ENCODE measurements around the gene PEAK1.
"Not testable (repeated sequence)": the region's sequence is repeated elsewhere in the genome, so short reads cannot be mapped to it uniquely, and the experiment has no call there.

The PEAK1 gene

GRCh38 chr15:77326366-77326765 is 93.5 kb downstream of the PEAK1 start:
- H3K4me3 ChIP-seq (ENCODE audit: low read depth, low read length), result no peak overlapping the region

DNA sequence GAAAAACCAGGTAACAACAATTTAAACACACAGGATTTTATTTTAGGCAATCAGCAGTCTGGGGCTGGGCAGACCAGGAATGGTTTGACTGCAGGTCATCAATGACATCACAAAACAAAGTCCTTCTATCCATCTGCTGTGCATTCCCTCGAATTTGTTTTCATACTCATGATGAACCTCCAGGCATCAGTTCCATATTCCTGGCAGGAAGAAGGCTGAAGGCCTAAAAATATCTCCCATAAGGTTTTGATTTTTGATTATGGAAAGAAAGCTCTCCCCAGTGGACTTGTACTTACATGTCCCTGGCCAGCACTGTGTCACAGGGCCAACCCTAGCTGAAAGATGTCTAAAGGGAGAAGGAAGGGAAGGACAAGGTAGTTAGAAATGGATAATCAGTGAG is 107.4 kb downstream of the PEAK1 start:
- H3K4me3 ChIP-seq (ENCODE audit: low read depth, low read length), result no peak overlapping the region

GRCh38 chr15:77311618-77312398 is 108.1 kb downstream of the PEAK1 start:
- H3K4me3 ChIP-seq (ENCODE audit: low read depth, low read length), result no peak overlapping the region

DNA sequence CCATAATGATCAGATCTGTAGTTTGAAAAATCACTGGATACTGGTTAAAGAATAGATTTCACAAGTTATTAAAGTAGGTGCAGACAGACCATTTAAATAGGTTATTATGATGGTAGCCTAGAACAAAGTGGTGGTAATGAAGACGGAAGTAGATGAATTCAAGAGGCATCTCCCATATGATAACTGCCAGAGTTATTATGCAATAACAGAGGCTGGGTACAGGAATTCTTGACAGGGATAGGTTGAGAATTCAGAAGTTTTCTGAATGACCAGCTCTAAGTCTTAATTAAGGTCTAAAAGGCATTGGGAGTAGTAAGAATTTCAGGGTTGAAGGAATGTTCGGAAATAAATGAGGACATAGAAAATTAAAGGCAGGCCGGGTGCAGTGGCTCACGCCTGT is 108.9 kb downstream of the PEAK1 start:
- no peak overlapping the region for H3K4me3 ChIP-seq (ENCODE audit: low read depth, low read length)

DNA sequence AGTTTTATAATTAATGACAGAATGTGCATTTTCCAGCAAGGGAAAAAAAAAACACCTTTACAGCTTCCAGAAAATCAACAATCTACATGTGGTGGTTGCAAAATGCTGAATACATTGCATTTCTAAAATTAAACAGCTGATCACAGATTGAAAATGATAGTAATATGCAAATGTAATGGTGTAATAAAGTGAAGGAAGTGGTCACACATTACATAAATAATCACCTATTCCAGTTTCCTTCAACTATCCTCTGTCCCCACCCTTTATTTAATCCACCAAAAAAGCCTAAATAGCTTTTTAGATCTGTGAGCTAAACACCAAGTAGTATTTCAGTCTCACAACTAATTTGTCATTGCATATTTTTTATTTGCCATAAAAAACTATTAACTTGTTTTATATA is 110.5 kb downstream of the PEAK1 start:
- H3K4me3 ChIP-seq (ENCODE audit: low read depth, low read length), result no peak overlapping the region

DNA sequence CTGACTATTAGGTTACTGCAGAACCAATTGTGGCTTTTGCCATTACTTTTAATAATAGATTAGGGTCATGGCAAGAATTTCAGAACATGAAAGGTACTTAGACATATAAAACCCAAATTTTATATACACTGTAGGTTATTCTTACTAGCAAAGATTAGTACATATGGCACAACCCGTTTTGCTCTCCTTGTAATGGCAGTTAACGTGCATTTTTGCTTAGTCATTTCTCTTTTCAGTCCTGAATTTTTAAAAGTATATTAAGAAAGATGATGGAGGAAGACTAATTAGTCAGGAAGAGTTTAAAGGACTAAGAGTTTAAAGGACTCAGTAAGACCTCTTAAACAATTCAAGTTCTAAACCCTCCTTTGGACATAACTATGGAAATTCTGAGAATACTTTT is 114.0 kb downstream of the PEAK1 start:
- no peak overlapping the region for H3K4me3 ChIP-seq (ENCODE audit: low read depth, low read length)

DNA sequence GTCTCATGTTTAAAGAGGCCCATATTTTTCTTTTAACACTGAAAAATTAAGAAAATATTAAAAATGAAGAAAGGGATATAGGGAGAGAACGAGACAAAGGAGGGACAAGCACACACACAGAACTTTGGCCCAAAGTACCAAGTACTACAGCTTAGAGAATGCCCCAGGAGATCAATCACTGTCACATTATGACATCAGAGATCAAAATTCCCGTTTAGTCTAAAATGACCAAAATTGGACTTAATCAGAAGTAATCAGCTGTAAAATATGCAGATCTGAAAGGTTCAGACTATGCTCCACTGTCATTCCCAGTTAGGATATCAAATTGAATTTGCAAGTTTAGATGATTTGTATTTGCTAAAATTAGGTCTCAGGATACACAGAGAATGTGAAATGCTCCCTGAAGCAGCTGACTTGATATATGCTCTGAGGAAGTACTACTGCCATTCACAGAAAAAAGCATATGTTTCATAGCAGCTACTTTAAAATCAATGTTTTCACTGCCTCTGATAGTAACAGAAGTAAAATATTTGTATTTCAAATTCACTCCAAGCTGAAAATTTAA is 123.0 kb downstream of the PEAK1 start:
- no peak overlapping the region for H3K4me3 ChIP-seq (ENCODE audit: low read depth, low read length)

- H3K4me3 ChIP-seq (ENCODE audit: low read depth, low read length), result no peak overlapping the region
Measured at GRCh38 chr15:77295446-77295845, 124.5 kb downstream of the PEAK1 start.

- no peak overlapping the region for H3K4me3 ChIP-seq (ENCODE audit: low read depth, low read length)
Measured at GRCh38 chr15:77292969-77293558, 126.8 kb downstream of the PEAK1 start.

DNA sequence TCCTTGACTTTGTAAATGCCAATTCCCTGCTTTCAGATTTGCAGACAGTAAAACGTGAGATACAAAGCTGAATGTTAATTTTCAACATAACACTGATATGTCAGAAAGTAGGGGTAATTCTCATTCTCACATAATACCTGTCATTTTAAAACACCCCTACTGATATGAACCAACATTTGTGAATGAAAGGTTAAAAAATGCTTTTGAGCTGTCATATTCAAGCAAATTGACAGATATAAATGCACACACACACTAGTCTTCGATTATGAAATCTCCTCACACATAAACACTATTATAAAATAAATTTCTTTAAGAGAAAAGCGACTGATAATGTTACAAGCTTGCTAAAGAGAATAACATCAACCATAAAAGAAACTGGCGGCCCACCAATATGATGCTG is 128.8 kb downstream of the PEAK1 start:
- no peak overlapping the region for H3K4me3 ChIP-seq (ENCODE audit: low read depth, low read length)

GRCh38 chr15:77287385-77287784 is 132.5 kb downstream of the PEAK1 start:
- no peak overlapping the region for H3K4me3 ChIP-seq (ENCODE audit: low read depth, low read length)

DNA sequence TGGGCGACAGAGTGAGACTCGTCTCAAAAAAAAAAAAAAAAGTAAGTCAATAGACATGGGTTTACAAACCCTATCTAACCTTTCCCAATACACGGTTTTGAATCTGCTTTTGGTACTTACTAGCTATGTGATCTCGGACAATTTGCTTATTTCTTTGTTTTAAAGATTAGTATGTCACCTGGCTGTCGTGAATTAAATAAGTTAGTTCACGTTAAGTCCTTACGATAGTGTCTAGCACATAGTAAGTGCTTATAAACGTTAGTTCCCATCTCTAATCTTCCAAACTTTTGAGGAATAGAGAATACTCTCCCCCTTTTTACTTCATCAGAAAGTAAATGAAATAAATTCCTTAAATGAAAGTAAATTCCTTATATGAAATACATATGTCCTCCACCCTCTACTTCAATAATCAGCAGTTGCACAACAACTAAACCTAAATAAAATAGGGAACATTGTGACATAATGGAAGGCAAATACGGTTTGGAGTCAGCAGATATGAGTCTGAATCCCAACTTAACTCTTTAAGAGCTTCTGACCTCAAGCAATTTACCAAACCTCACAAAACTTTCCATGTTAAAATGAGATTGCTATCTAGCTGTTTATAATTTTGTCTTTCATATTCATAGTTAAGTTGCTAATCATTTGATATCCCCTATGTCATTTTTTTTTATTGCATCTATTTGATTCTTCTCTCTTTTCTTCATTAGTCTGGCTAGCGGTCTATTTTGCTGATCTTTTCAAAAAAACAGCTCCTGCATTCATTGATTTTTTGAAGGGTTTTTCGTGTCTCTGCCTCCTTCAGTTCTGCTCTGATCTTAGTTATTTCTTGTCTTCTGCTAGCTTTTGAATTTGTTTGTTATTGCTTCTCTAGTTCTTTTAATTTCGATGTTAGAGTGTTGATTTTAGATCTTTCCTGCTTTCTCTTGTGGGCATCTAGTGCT is 134.6 kb downstream of the PEAK1 start:
- no peak overlapping the region for H3K4me3 ChIP-seq (ENCODE audit: low read depth, low read length)

DNA sequence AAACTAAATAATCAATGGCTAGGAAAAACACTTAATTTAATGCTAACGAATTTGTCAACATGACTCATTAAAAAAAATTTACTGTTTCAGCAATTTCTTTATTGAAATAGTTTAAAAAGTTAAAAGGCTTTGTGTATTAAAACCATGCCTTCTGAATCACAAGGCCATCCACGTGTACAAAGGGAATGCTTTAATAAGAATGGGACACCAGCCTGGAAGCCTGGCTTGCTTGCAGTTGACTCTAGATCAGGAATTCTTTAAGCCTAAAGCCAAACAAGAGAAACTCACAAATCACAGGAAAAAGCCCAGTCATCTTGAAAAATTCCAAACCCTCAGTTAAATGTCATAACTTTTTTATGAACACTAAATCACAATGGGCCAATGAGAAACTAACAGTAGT is 137.6 kb downstream of the PEAK1 start:
- no peak overlapping the region for H3K4me3 ChIP-seq (ENCODE audit: low read depth, low read length)

DNA sequence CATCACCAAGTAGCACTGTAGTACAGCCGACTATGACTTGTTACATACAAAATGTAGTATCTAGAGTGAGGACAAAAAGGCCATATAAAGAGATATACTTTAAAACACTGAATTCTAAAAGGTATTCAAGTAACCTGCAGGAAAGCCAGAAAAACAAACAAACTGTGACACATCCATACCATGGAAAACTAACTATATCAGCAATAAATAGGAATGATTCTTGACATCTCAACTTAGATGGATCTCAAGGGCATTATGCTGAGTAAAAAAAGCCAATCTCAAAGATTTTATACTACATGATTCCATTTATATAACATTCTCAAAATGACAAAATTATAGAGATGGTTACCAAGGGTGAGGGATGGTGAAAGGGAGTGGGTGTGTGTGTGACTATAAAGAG is 143.0 kb downstream of the PEAK1 start:
- no peak overlapping the region for H3K4me3 ChIP-seq (ENCODE audit: low read depth, low read length)

GRCh38 chr15:77276096-77276495 is 143.8 kb downstream of the PEAK1 start:
- no peak overlapping the region for H3K4me3 ChIP-seq (ENCODE audit: low read depth, low read length)

GRCh38 chr15:77273136-77273535 is 146.8 kb downstream of the PEAK1 start:
- not testable (repeated sequence) for H3K4me3 ChIP-seq (ENCODE audit: low read depth, low read length)

- no peak overlapping the region for H3K4me3 ChIP-seq (ENCODE audit: low read depth, low read length)
Measured at GRCh38 chr15:77266708-77267386, 153.1 kb downstream of the PEAK1 start.

GRCh38 chr15:77255385-77255784 is 164.5 kb downstream of the PEAK1 start:
- no peak overlapping the region for H3K4me3 ChIP-seq (ENCODE audit: low read depth, low read length)

- H3K4me3 ChIP-seq (ENCODE audit: low read depth, low read length), result no peak overlapping the region
Measured at GRCh38 chr15:77251662-77252061, 168.2 kb downstream of the PEAK1 start.

DNA sequence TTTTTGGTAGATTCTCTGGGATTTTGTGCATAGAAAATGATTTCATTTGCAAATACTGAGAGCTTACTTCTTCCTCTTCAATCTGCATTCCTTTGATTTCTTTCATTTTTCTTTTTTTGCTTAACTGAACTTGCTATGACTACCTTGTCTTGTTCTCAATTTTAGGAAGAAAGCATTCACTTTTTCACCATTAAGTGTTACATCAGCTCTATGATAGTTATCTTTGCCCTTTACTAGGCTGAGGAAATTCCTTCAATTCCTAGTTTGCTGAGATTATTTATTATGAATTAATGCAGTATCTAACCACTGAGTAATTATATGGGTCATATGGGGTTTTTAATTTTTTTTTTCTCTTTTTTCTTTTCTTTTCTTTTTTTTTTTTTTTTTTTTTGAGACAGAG is 172.8 kb downstream of the PEAK1 start:
- no peak overlapping the region for H3K4me3 ChIP-seq (ENCODE audit: low read depth, low read length)
